ENCODE data around the gene GRK7.

Gene GRK7

DNA sequence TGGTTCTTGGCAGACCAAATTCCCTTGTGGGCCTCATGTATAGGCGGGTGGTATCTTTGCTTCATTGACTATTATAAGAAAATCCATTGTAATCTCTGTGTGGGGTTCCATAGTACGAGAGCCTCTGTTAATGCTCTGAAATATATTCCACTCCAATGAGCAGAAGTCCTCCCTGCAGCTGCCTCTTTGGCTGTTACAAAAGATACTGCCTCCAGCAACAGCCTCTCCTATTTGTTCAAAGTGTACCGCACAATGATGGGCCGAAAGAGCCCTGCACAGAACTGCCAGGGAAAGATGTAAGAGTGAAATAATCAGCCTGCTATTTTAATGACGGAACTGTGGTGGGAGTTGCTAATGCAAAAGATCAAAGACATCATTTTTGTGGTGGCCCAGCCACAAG, 48.9 kb downstream of the GRK7 start:
- Histone ChIP-seq H3K27me3 (ENCODE audit: insufficient read depth, low read length) (no peaks in the 10 kb centered on the region), H3K9ac (ENCODE audit: low read depth, low read length) (no peak overlapping the region), H3K4me3 (ENCODE audit: low read length) (no peak overlapping the region), H3K4me1 (ENCODE audit: insufficient read depth, low read length) (no peaks in the 10 kb centered on the region), H3K27ac (ENCODE audit: low read length) (no peak overlapping the region), H3K36me3 (ENCODE audit: insufficient read depth, low read depth, low read length) (no peaks in the 10 kb centered on the region), H3K9me3 (ENCODE audit: insufficient read depth, low read depth, low read length) (no peaks in the 10 kb centered on the region)

DNA sequence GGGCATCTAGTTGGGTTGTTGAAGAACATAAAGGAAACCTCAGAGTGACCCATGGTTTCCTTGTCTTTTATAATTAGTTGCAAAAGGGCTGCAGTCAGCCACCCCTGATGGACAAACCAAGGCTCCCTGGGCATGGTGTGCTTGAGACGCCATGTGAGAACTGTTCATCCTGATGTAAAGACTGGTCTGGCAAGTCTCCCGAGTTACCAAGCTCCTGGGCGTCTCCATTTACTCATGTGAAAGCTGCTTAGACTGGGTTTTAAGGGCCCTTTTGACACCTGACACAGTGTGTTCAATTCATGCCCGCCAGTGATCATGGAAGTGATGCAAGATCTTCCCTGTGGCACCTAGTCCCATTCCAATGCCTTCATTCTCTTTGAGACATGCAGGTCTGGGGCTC, 49.4 kb downstream of the GRK7 start:
- no peaks in the 10 kb centered on the region for H3K27me3 ChIP-seq (ENCODE audit: insufficient read depth, low read length)
- H3K4me3 ChIP-seq (ENCODE audit: low read length) = no peak overlapping the region
- no peaks in the 10 kb centered on the region for H3K36me3 ChIP-seq (ENCODE audit: insufficient read depth, low read depth, low read length)
- H3K27ac ChIP-seq (ENCODE audit: low read length) = no peak overlapping the region
- no peaks in the 10 kb centered on the region for H3K9me3 ChIP-seq (ENCODE audit: insufficient read depth, low read depth, low read length)
- H3K4me1 ChIP-seq (ENCODE audit: insufficient read depth, low read length) = no peaks in the 10 kb centered on the region
- H3K9ac ChIP-seq (ENCODE audit: low read depth, low read length) = no peak overlapping the region
